ENCODE measurements around the gene IQCM. TPM values are rescaled to one million over a fixed set of nuclear protein-coding genes. Genes with fewer than 3 reads are reported as not detected.
"Not testable (repeated sequence)": the region's sequence is repeated elsewhere in the genome, so short reads cannot be mapped to it uniquely, and the experiment has no call there.

Gene IQCM
- total and polyA plus RNA-seq, 5 donors from 2014 or later: not detected

DNA sequence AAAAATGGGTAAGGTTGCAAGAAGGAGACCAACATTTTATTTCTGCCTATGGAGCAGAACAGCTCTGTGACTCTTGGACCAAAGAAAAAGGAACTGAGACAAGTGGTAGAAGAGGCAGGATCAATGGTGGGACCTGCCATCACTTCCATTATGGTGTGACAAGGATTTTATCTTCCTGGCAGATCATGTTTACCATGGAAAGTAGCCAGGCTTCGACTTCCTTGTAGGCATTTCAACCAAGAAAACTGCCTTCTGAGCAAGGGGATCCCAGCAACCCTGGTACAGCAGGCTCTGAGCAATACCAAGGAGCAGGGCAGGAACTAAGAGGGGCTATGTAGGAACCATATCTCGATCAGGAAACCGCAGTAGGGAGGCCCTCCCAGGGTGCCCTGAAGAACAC, 317.4 kb downstream of the IQCM start:
- Mint-ChIP-seq H3K27ac (no peak overlapping the region), H3K4me1 (no peaks in the 10 kb centered on the region), H3K27me3 (no peaks in the 10 kb centered on the region), H3K36me3 (no peaks in the 10 kb centered on the region), H3K9me3 (peaks cover 1 to 9% (median 4%) of the 10 kb centered on the region in 7 donors), H3K4me3 (no peak overlapping the region)
- Histone ChIP-seq H3K27me3 (ENCODE audit: control insufficient read depth, insufficient read depth, low read length) (no peaks in the 10 kb centered on the region), H3K36me3 (ENCODE audit: control insufficient read depth, insufficient read depth, low read length) (no peaks in the 10 kb centered on the region), H3K27ac (ENCODE audit: insufficient read depth, low read length, poor library complexity, severe bottlenecking) (no peak overlapping the region), H3K4me1 (ENCODE audit: control insufficient read depth, insufficient read depth, low read length, poor library complexity, severe bottlenecking) (no peaks in the 10 kb centered on the region), H3K9me3 (ENCODE audit: control insufficient read depth in 2 of 2, low read length in 2 of 2) (no peaks in the 10 kb centered on the region), H3K4me3 (ENCODE audit: low read depth, low read length) (no peak overlapping the region)
- no peak for ATAC-seq (ENCODE audit: low read depth in 2 of 2)
- DNase-seq: no peak

DNA sequence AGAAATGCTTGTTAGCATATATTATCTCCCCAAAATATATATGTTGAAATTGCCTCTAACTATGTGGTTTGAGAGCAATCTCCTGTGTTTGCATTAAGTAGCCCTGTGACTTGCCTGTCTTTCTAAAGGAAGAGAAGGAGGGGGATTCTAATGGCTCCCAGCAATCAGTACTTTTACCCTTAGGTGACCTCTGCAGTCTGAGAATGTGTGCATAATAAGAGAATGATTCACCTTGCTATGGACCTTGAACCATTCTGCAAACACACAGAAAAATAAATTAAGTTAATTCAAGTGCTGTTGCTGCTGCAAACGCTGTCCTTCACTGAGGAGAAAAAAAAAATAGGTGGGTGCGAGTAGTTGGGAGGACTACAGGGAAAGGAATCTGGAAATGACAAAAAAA, 322.2 kb downstream of the IQCM start:
- no peaks in the 10 kb centered on the region for H3K4me1 ChIP-seq (ENCODE audit: control insufficient read depth, insufficient read depth, low read length, poor library complexity, severe bottlenecking)
- Mint-ChIP-seq H3K4me1 (no peaks in the 10 kb centered on the region), H3K27ac (no peak overlapping the region), H3K4me3 (no peak overlapping the region), H3K27me3 (no peaks in the 10 kb centered on the region), H3K9me3 (peaks cover 0 to 13% (median 7%) of the 10 kb centered on the region in 7 donors), H3K36me3 (no peaks in the 10 kb centered on the region)
- no peaks in the 10 kb centered on the region for H3K36me3 ChIP-seq (ENCODE audit: control insufficient read depth, insufficient read depth, low read length)
- ATAC-seq (ENCODE audit: low read depth in 2 of 2) (no peak), DNase-seq (no peak)
- H3K9me3 ChIP-seq (ENCODE audit: control insufficient read depth in 2 of 2, low read length in 2 of 2): no peaks in the 10 kb centered on the region
- H3K27ac ChIP-seq (ENCODE audit: insufficient read depth, low read length, poor library complexity, severe bottlenecking): no peak overlapping the region
- no peaks in the 10 kb centered on the region for H3K27me3 ChIP-seq (ENCODE audit: control insufficient read depth, insufficient read depth, low read length)
- H3K4me3 ChIP-seq (ENCODE audit: low read depth, low read length): no peak overlapping the region

DNA sequence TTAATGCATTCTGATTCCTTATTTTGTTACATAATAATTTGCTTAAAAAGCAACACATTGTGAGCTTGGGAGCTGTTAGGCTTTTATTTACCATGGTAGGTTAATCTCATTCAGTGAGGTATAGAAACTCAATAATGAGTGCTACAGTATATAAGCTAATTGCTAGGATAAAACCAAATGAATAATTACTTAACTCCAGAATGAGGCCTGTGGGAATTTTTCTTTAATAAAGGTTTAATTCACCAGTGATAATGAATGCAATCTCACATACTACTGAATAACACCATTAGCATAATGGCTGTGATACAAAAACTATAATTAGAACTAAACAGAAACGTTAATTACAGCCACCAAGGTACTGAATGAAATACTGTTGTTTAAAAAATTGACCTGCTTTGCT, 326.3 kb downstream of the IQCM start:
- Mint-ChIP-seq H3K4me3 (no peak overlapping the region), H3K4me1 (no peaks in the 10 kb centered on the region), H3K36me3 (no peaks in the 10 kb centered on the region), H3K27me3 (no peaks in the 10 kb centered on the region), H3K9me3 (peaks cover 0 to 20% (median 4%) of the 10 kb centered on the region in 7 donors), H3K27ac (no peak overlapping the region)
- Histone ChIP-seq H3K36me3 (ENCODE audit: control insufficient read depth, insufficient read depth, low read length) (no peaks in the 10 kb centered on the region), H3K4me3 (ENCODE audit: low read depth, low read length) (no peak overlapping the region), H3K27ac (ENCODE audit: insufficient read depth, low read length, poor library complexity, severe bottlenecking) (no peak overlapping the region), H3K4me1 (ENCODE audit: control insufficient read depth, insufficient read depth, low read length, poor library complexity, severe bottlenecking) (no peaks in the 10 kb centered on the region), H3K9me3 (ENCODE audit: control insufficient read depth in 2 of 2, low read length in 2 of 2) (no peaks in the 10 kb centered on the region), H3K27me3 (ENCODE audit: control insufficient read depth, insufficient read depth, low read length) (no peaks in the 10 kb centered on the region)
- no peak for DNase-seq
- no peak for ATAC-seq (ENCODE audit: low read depth in 2 of 2)

DNA sequence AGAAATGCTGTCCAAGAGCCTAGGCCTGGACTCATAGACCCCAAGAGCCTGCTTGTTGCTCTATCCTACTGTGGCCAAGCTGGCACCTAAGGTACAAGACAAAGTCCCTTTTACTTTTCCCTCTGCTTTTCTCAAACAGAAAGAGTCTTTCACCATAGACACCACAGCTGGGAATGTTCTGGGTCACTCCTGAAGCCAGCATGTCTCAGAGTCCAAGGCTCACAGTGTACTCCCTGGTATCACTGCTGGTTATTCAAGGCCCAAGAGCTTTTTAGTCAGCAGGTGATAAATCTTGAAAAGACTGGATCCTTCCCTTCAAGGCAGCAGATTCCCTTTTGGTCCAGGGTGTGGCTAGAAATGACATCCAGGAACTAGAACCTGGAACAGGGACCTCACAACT, 328.8 kb downstream of the IQCM start:
- Mint-ChIP-seq H3K27ac (no peak overlapping the region), H3K4me1 (no peaks in the 10 kb centered on the region), H3K36me3 (no peaks in the 10 kb centered on the region), H3K27me3 (no peaks in the 10 kb centered on the region), H3K9me3 (peaks cover 0 to 12% (median 3%) of the 10 kb centered on the region in 7 donors), H3K4me3 (no peak overlapping the region)
- H3K9me3 ChIP-seq (ENCODE audit: control insufficient read depth in 2 of 2, low read length in 2 of 2): no peaks in the 10 kb centered on the region
- no peak for DNase-seq
- no peak for ATAC-seq (ENCODE audit: low read depth in 2 of 2)
- H3K4me3 ChIP-seq (ENCODE audit: low read depth, low read length): no peak overlapping the region
- H3K27ac ChIP-seq (ENCODE audit: insufficient read depth, low read length, poor library complexity, severe bottlenecking): no peak overlapping the region
- no peaks in the 10 kb centered on the region for H3K4me1 ChIP-seq (ENCODE audit: control insufficient read depth, insufficient read depth, low read length, poor library complexity, severe bottlenecking)
- no peaks in the 10 kb centered on the region for H3K27me3 ChIP-seq (ENCODE audit: control insufficient read depth, insufficient read depth, low read length)
- H3K36me3 ChIP-seq (ENCODE audit: control insufficient read depth, insufficient read depth, low read length): no peaks in the 10 kb centered on the region

DNA sequence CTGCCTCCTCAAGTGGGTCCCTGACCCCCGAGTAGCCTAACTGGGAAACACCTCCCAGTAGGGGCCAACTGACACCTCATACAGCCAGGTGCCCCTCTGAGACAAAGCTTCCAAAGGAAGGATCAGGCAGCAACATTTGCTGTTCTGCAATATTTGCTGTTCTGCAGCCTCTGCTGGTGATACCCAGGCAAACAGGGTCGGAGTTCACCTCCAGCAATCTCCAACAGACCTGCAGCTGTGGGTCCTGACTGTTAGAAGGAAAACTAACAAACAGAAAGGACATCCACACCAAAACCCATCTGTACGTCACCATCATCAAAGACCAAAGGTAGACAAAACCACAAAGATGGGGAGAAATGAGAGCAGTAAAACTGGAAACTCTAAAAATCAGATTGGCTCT, 347.0 kb downstream of the IQCM start:
- H3K9me3 ChIP-seq (ENCODE audit: control insufficient read depth in 2 of 2, low read length in 2 of 2); H3K4me1 Mint-ChIP-seq; DNase-seq; H3K36me3 Mint-ChIP-seq; H3K27me3 ChIP-seq (ENCODE audit: control insufficient read depth, insufficient read depth, low read length); H3K4me1 ChIP-seq (ENCODE audit: control insufficient read depth, insufficient read depth, low read length, poor library complexity, severe bottlenecking); H3K27me3 Mint-ChIP-seq; H3K27ac ChIP-seq (ENCODE audit: insufficient read depth, low read length, poor library complexity, severe bottlenecking); H3K36me3 ChIP-seq (ENCODE audit: control insufficient read depth, insufficient read depth, low read length); H3K4me3 ChIP-seq (ENCODE audit: low read depth, low read length); H3K4me3 Mint-ChIP-seq; H3K27ac Mint-ChIP-seq; ATAC-seq (ENCODE audit: low read depth in 2 of 2): not testable (repeated sequence)
- H3K9me3 Mint-ChIP-seq: peaks cover 0 to 16% (median 4%) of the 10 kb centered on the region in 7 donors

DNA sequence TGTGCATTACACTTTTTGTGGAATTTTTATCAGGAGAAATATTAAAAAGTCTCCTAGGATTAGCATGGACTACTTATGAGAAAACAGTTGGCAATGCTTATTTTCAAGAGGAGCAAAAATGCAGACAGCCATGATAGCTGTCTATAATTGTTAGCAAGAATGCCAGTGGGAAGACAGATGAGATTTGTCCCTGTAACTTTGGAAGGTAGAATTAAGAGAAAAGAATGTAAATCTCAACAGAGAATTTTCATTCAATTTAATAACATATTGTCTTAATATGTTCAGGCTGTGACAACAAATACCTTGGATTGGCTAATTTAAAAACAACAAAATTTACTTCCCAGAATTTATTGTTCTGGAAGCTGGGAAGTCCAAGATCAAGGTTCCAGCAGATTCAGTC, 349.2 kb downstream of the IQCM start:
- no peak overlapping the region for H3K27ac ChIP-seq (ENCODE audit: insufficient read depth, low read length, poor library complexity, severe bottlenecking)
- H3K36me3 ChIP-seq (ENCODE audit: control insufficient read depth, insufficient read depth, low read length): no peaks in the 10 kb centered on the region
- ATAC-seq (ENCODE audit: low read depth in 2 of 2) (no peak), DNase-seq (no peak)
- Mint-ChIP-seq H3K4me3 (no peak overlapping the region), H3K27ac (no peak overlapping the region), H3K27me3 (no peaks in the 10 kb centered on the region), H3K4me1 (no peaks in the 10 kb centered on the region), H3K9me3 (peaks cover 0 to 16% (median 4%) of the 10 kb centered on the region in 7 donors), H3K36me3 (no peaks in the 10 kb centered on the region)
- no peak overlapping the region for H3K4me3 ChIP-seq (ENCODE audit: low read depth, low read length)
- no peaks in the 10 kb centered on the region for H3K9me3 ChIP-seq (ENCODE audit: control insufficient read depth in 2 of 2, low read length in 2 of 2)
- no peaks in the 10 kb centered on the region for H3K27me3 ChIP-seq (ENCODE audit: control insufficient read depth, insufficient read depth, low read length)
- H3K4me1 ChIP-seq (ENCODE audit: control insufficient read depth, insufficient read depth, low read length, poor library complexity, severe bottlenecking): no peaks in the 10 kb centered on the region

DNA sequence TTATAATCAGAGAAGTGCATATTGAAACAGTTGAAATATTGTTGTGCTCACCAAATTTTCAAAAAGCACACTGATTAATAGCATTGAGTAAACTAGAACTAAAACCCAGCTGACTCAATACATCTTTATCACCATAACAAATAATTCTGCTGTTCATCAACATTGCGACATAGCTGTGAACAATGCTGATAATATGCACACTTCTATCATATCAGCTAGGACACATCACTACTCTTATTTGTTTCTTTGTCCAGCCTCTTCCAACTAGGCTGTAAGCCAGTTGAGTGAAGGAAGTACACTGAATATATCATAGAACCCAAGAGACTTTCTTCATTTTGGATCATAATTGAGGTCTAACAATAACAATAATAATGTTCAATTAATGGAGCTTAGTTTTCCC, 349.7 kb downstream of the IQCM start:
- Mint-ChIP-seq H3K4me1 (no peaks in the 10 kb centered on the region), H3K4me3 (no peak overlapping the region), H3K27me3 (no peaks in the 10 kb centered on the region), H3K36me3 (no peaks in the 10 kb centered on the region), H3K27ac (no peak overlapping the region), H3K9me3 (peaks cover 0 to 16% (median 4%) of the 10 kb centered on the region in 7 donors)
- Histone ChIP-seq H3K4me3 (ENCODE audit: low read depth, low read length) (no peak overlapping the region), H3K27ac (ENCODE audit: insufficient read depth, low read length, poor library complexity, severe bottlenecking) (no peak overlapping the region), H3K27me3 (ENCODE audit: control insufficient read depth, insufficient read depth, low read length) (no peaks in the 10 kb centered on the region), H3K4me1 (ENCODE audit: control insufficient read depth, insufficient read depth, low read length, poor library complexity, severe bottlenecking) (no peaks in the 10 kb centered on the region), H3K9me3 (ENCODE audit: control insufficient read depth in 2 of 2, low read length in 2 of 2) (no peaks in the 10 kb centered on the region), H3K36me3 (ENCODE audit: control insufficient read depth, insufficient read depth, low read length) (no peaks in the 10 kb centered on the region)
- DNase-seq (no peak), ATAC-seq (ENCODE audit: low read depth in 2 of 2) (no peak)

DNA sequence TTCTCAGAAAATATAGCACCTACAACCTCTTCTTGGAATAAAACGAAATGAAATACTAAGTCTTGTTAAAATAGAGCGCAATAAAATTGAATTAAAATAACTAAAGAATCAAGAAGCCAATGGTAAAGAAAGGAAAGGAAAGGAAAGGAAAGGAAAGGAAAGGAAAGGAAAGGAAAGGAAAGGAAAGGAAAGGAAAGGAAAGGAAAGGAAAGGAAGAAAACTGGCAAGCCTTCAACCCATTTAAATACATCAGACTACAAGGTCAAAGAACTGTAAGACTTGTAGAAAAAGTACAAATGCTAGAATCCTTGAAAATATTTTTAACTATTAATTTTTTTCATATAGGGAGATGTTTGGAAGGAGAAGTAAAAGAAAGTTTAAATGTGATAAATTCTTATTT, 372.1 kb downstream of the IQCM start:
- Mint-ChIP-seq H3K9me3 (peaks cover 0 to 6% (median 0%) of the 10 kb centered on the region in 7 donors), H3K36me3 (no peaks in the 10 kb centered on the region), H3K27me3 (no peaks in the 10 kb centered on the region)

More for the DNA sequence above, 372.1 kb downstream of the IQCM start:
- H3K4me1 Mint-ChIP-seq: no peaks in the 10 kb centered on the region
- ATAC-seq (ENCODE audit: low read depth in 2 of 2): no peak
- Histone ChIP-seq H3K4me3 (ENCODE audit: low read depth, low read length) (no peak overlapping the region), H3K4me1 (ENCODE audit: control insufficient read depth, insufficient read depth, low read length, poor library complexity, severe bottlenecking) (no peaks in the 10 kb centered on the region), H3K9me3 (ENCODE audit: control insufficient read depth in 2 of 2, low read length in 2 of 2) (no peaks in the 10 kb centered on the region), H3K27me3 (ENCODE audit: control insufficient read depth, insufficient read depth, low read length) (no peaks in the 10 kb centered on the region), H3K36me3 (ENCODE audit: control insufficient read depth, insufficient read depth, low read length) (no peaks in the 10 kb centered on the region), H3K27ac (ENCODE audit: insufficient read depth, low read length, poor library complexity, severe bottlenecking) (no peak overlapping the region)
- H3K27ac Mint-ChIP-seq: no peak overlapping the region
- no peak overlapping the region for H3K4me3 Mint-ChIP-seq
- no peak for DNase-seq
